HepG2 (cell line): ENCODE results near the gene ZCCHC8. TPM values are rescaled to one million over a fixed set of nuclear protein-coding genes. Genes with fewer than 3 reads are reported as not detected.

Experiments used
- ARID5B ChIP-seq: IDR thresholded peaks from 2 replicates; pipeline ENCODE4 v1.4.0; 2020; ENCODE audit warnings: mild to moderate bottlenecking, missing genetic modification reagents
- ATRX ChIP-seq: sonication (generic); formaldehyde crosslinking; IDR thresholded peaks from 2 replicates; pipeline ENCODE4 v1.4.0; 2020; ENCODE audit warnings: missing genetic modification reagents, borderline replicate concordance
- BRCA1 ChIP-seq: sonication (generic); formaldehyde crosslinking; IDR thresholded peaks from 2 replicates; pipeline ENCODE4 v1.4.0; 2020; ENCODE audit warnings: missing genetic modification reagents
- ELK4 ChIP-seq: sonication (generic); formaldehyde crosslinking; IDR thresholded peaks from 2 replicates; pipeline ENCODE4 v1.9.0; 2021; ENCODE audit warnings: missing genetic modification reagents, borderline replicate concordance
- GATA4 ChIP-seq: sonication (generic); IDR thresholded peaks from 2 replicates; pipeline ENCODE4 v1.6.1; 2016; ENCODE audit warnings: antibody characterized with exemption, low read depth, borderline replicate concordance
- GLI4 ChIP-seq: sonication (generic); formaldehyde crosslinking; IDR thresholded peaks from 2 replicates; pipeline ENCODE4 v1.5.1; 2020; ENCODE audit warnings: missing genetic modification reagents, mild to moderate bottlenecking, moderate library complexity, borderline replicate concordance
- HINFP ChIP-seq: sonication (generic); formaldehyde crosslinking; IDR thresholded peaks from 2 replicates; pipeline ENCODE4 v1.4.0; 2020; ENCODE audit warnings: low read depth, mild to moderate bottlenecking, missing genetic modification reagents
- HNRNPK ChIP-seq: fragments of 200-400 bp; formaldehyde crosslinking; IDR thresholded peaks from 2 replicates; pipeline ENCODE4 v1.6.1; 2018; ENCODE audit warnings: low read length, low read depth, moderate library complexity, mild to moderate bottlenecking; ENCODE audit not compliant: poor library complexity, severe bottlenecking
- KDM1A ChIP-seq: IDR thresholded peaks from 2 replicates; pipeline ENCODE4 v1.6.1; 2016; ENCODE audit warnings: missing compliant biosample characterization
- MBD4 ChIP-seq: IDR thresholded peaks from 2 replicates; pipeline ENCODE4 v1.6.1; 2012; ENCODE audit warnings: low read length, inconsistent platforms, borderline replicate concordance
- NCOA1 ChIP-seq: sonication (generic); formaldehyde crosslinking; IDR thresholded peaks from 2 replicates; pipeline ENCODE4 v1.9.0; 2021; ENCODE audit warnings: missing genetic modification reagents
- NR0B2 ChIP-seq: sonication (generic); formaldehyde crosslinking; IDR thresholded peaks from 2 replicates; pipeline ENCODE4 v1.4.0; 2020; ENCODE audit warnings: mild to moderate bottlenecking, missing genetic modification reagents
- ZFP1 ChIP-seq: IDR thresholded peaks from 2 replicates; pipeline ENCODE4 v1.6.1; 2016
- ZNF180 ChIP-seq: sonication (generic); formaldehyde crosslinking; IDR thresholded peaks from 2 replicates; pipeline ENCODE4 v1.4.0; 2020; ENCODE audit warnings: low read depth, missing genetic modification reagents, borderline replicate concordance
- ZNF629 ChIP-seq: sonication (generic); formaldehyde crosslinking; conservative IDR thresholded peaks from 2 replicates; pipeline ENCODE4 v1.5.0; 2020; ENCODE audit warnings: missing genetic modification reagents
- ZNF75D ChIP-seq: sonication (generic); formaldehyde crosslinking; IDR thresholded peaks from 2 replicates; pipeline ENCODE4 v1.8.1; 2023; ENCODE audit warnings: missing genetic modification reagents, mild to moderate bottlenecking, borderline replicate concordance
- polyA plus RNA-seq, 8 experiments: library from polyadenylated mRNA; depleted of rRNA in 3 of 8; stranded (reverse) in 7 of 8; unstranded in 1 of 8; fragments of >200 nt; fragmentation: Illumina TruSeq in 4 of 8; extraction: Trizol in 4 of 8; gene quantifications; 2 replicates each; pipeline versions ENCODE4 v1.2.1 to v1.2.3, GENCODE V29; 2011 to 2016; ENCODE audit warnings: low read depth in 4 of 8, missing spikeins in 1 of 8, mixed read lengths in 1 of 8; ENCODE audit not compliant: insufficient read depth in 1 of 8
- total RNA-seq, 5 experiments: library from RNA; depleted of rRNA; stranded (reverse); fragments of >200 nt; fragmentation: Illumina TruSeq; extraction: Trizol; gene quantifications; 2 replicates each; pipeline ENCODE4 v1.2.3, GENCODE V29; 2016; ENCODE audit warnings: low read depth in 1 of 5
- TF ChIP-seq, protein P1 (sequence below): sonication (generic); formaldehyde crosslinking; IDR thresholded peaks from 2 replicates; pipeline ENCODE4 v1.4.0; 2020; ENCODE audit warnings: missing genetic modification reagents; ENCODE audit errors: not compliant biosample characterization
- TF ChIP-seq, protein P2 (sequence below): sonication (generic); formaldehyde crosslinking; IDR thresholded peaks from 2 replicates; pipeline ENCODE4 v1.5.0; 2020; ENCODE audit warnings: missing genetic modification reagents

ZCCHC8 gene
- total and polyA plus RNA-seq, 2 of the 13 experiments (the other 11 are each of a cell fraction or from before 2014, with no cell fraction given), result 18.6 to 20.9 TPM

DNA sequence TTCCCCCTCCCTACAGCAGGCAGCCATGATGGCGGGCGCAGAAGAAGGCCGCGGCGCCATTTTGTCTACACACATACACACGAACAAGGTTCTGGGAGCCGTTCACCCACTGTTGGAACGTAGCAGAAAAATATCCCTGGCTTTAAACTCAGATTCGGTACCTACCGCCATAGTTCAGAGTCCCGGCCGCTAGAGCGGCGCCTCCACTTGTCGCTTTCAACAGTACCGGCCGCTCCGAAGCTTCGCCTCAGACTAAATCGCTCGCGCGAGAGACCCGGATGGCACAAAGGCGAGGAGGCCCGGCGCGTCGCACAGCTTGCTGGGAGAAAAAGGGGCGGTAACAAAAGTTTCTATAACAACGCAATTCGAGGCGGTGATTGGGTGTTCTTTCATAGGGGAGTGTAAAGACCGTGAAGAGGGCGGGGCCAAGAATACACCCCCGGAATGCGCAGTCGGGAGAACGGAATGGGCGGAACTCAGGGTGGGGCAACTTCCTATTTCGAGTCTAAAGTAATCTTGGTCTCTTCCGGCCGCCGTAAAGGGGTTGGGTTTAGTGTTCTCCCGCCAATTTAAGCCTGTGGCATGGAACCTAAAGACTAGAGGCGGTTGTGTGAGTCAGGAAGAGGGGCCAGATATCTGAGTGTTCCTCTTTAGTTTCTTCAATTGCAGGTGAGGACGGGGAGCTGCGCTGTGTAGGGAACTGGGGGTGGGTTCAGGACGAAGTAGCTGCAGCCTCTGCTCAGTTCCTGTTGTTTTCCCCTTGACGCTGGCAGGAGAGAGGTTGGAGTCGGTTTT lies 26.1 kb upstream of the ZCCHC8 start, which contains the start of the genes KNTC1 and RSRC2 (continued):
- no peak for TF ChIP-seq HNRNPK
- TF ChIP-seq, protein P1, sequence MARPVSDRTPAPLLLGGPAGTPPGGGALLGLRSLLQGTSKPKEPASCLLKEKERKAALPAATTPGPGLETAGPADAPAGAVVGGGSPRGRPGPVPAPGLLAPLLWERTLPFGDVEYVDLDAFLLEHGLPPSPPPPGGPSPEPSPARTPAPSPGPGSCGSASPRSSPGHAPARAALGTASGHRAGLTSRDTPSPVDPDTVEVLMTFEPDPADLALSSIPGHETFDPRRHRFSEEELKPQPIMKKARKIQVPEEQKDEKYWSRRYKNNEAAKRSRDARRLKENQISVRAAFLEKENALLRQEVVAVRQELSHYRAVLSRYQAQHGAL, result no peak
- peak; percentile 53 for TF ChIP-seq ARID5B
- TF ChIP-seq ZFP1 (CRISPR knock-in tag), result peak; percentile 65; the same call in 1 of the 2 replicates
- TF ChIP-seq KDM1A (CRISPR knock-in tag), result no peak
- no peak; the same call in 1 of the 2 replicates for TF ChIP-seq HINFP (CRISPR knock-in tag)
- TF ChIP-seq ATRX, result no peak
- TF ChIP-seq MBD4, result no peak
- no peak for TF ChIP-seq GLI4 (CRISPR knock-in tag)
- no peak for TF ChIP-seq ZNF75D (CRISPR knock-in tag)
- TF ChIP-seq NR0B2 (CRISPR knock-in tag), result no peak
- peak; percentile 71; the same call in 1 of the 2 replicates for TF ChIP-seq BRCA1 (CRISPR knock-in tag)
- TF ChIP-seq, protein P2, sequence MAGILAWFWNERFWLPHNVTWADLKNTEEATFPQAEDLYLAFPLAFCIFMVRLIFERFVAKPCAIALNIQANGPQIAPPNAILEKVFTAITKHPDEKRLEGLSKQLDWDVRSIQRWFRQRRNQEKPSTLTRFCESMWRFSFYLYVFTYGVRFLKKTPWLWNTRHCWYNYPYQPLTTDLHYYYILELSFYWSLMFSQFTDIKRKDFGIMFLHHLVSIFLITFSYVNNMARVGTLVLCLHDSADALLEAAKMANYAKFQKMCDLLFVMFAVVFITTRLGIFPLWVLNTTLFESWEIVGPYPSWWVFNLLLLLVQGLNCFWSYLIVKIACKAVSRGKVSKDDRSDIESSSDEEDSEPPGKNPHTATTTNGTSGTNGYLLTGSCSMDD (CRISPR knock-in tag), result no peak
- TF ChIP-seq GATA4, result no peak
- TF ChIP-seq ZNF629 (CRISPR knock-in tag), result 0 out of 2 replicates have a peak, but pooled peaks have one; percentile 9
- TF ChIP-seq ELK4 (CRISPR knock-in tag), result no peak
- TF ChIP-seq ZNF180 (CRISPR knock-in tag), result no peak
- TF ChIP-seq NCOA1 (CRISPR knock-in tag), result no peak
